ENCODE data around the gene RRP36. TPM values are rescaled to one million over a fixed set of nuclear protein-coding genes. Genes with fewer than 3 reads are reported as not detected.

The RRP36 gene
- total RNA-seq, 2 experiments from 2014 or later: 65.3 to 68.4 TPM

Other genes with a start within 250 kb of the RRP36 start
- gene BICRAL, start 239.6 kb upstream of the RRP36 start, total RNA-seq: 10 to 100 TPM; 23.4 to 27.8 TPM
- 10 to 100 TPM; 68.7 to 74.0 TPM for gene RPL7L1, start 142.0 kb upstream of the RRP36 start, total RNA-seq
- not detected for gene PTCRA, start 105.6 kb upstream of the RRP36 start, total RNA-seq
- gene CNPY3, start 92.1 kb upstream of the RRP36 start, total RNA-seq: 10 to 100 TPM; 69.7 to 75.0 TPM
- gene GNMT, start 60.9 kb upstream of the RRP36 start, total RNA-seq: 1 to 10 TPM; 1.1 to 1.3 TPM
- gene PEX6, start 42.4 kb upstream of the RRP36 start, total RNA-seq: 10 to 100 TPM; 18.7 to 21.3 TPM
- 10 to 100 TPM; 62.0 to 68.1 TPM for gene PPP2R5D, start 37.1 kb upstream of the RRP36 start, total RNA-seq
- gene MEA1, start 7.7 kb upstream of the RRP36 start, total RNA-seq: 10 to 100 TPM; 58.9 to 70.1 TPM
- gene KLHDC3, start 7.4 kb upstream of the RRP36 start, total RNA-seq: 10 to 100 TPM; 64.7 to 74.2 TPM
- gene CUL7, start 32.2 kb downstream of the RRP36 start, total RNA-seq: 10 to 100 TPM in 1 of 2 experiments, 1 to 10 TPM in 1; 9.7 to 11.2 TPM
- 10 to 100 TPM; 53.9 to 59.3 TPM for gene MRPL2, start 37.8 kb downstream of the RRP36 start, total RNA-seq
- 10 to 100 TPM; 12.7 to 17.0 TPM for gene KLC4, start 38.0 kb downstream of the RRP36 start, total RNA-seq
- gene PTK7, start 54.7 kb downstream of the RRP36 start, total RNA-seq: 1 to 10 TPM; 1.3 to 1.9 TPM
- gene SRF, start 149.6 kb downstream of the RRP36 start, total RNA-seq: 10 to 100 TPM; 40.8 to 41.9 TPM
- gene CUL9, start 160.6 kb downstream of the RRP36 start, total RNA-seq: 10 to 100 TPM; 57.8 to 60.7 TPM
- gene DNPH1, start 207.9 kb downstream of the RRP36 start, total RNA-seq: 10 to 100 TPM; 36.7 to 48.6 TPM
- gene TTBK1, start 221.9 kb downstream of the RRP36 start, total RNA-seq: under 1 TPM; 0.07 to 0.12 TPM

All from activated CD4-positive, alpha-beta T cell treated with anti-CD3 and anti-CD28 coated beads, Interleukin-2, amount 10 ng/mL, durations not matched to agents 7 days and 5 days (primary cell).